ENCODE measurements around the gene APLP2.

- TF ChIP-seq CTCF (IDR thresholded peaks at IDR 0.05; ENCODE audit: low read depth, low read length, missing input control) = no peak
- TF ChIP-seq, protein P1, sequence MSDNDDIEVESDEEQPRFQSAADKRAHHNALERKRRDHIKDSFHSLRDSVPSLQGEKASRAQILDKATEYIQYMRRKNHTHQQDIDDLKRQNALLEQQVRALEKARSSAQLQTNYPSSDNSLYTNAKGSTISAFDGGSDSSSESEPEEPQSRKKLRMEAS (IDR thresholded peaks at IDR 0.05) = no peak
- TF ChIP-seq RAD21 (IDR thresholded peaks at IDR 0.05) = no peak
- TF ChIP-seq JUND (IDR thresholded peaks at IDR 0.05) = no peak
- TF ChIP-seq, protein P2, sequence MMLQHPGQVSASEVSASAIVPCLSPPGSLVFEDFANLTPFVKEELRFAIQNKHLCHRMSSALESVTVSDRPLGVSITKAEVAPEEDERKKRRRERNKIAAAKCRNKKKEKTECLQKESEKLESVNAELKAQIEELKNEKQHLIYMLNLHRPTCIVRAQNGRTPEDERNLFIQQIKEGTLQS (IDR thresholded peaks at IDR 0.05) = no peak
- TF ChIP-seq EGR1 (IDR thresholded peaks at IDR 0.05; ENCODE audit: low read depth in 2 of 2) = no peak
- TF ChIP-seq TAF1 (conservative IDR thresholded peaks at IDR 0.05) = no peak
- TF ChIP-seq SP1 (IDR thresholded peaks at IDR 0.05) = no peak
- no peak for TF ChIP-seq YY1 (IDR thresholded peaks at IDR 0.05)
- TF ChIP-seq FOXA1 (IDR thresholded peaks at IDR 0.05) = no peak
These were observed 117.4 kb downstream of the APLP2 start for GRCh38 chr11:130187096-130187495.
